AG20443 (cell line): ENCODE results near the gene LRCH1.
"Not testable (repeated sequence)": the region's sequence is repeated elsewhere in the genome, so short reads cannot be mapped to it uniquely, and the experiment has no call there.

Experiments used
- DNase-seq: peaks from one replicate; pipeline ENCODE4 v3.0.0; 2012; ENCODE audit warnings: low spot score, mixed read lengths

The LRCH1 gene, protein sequence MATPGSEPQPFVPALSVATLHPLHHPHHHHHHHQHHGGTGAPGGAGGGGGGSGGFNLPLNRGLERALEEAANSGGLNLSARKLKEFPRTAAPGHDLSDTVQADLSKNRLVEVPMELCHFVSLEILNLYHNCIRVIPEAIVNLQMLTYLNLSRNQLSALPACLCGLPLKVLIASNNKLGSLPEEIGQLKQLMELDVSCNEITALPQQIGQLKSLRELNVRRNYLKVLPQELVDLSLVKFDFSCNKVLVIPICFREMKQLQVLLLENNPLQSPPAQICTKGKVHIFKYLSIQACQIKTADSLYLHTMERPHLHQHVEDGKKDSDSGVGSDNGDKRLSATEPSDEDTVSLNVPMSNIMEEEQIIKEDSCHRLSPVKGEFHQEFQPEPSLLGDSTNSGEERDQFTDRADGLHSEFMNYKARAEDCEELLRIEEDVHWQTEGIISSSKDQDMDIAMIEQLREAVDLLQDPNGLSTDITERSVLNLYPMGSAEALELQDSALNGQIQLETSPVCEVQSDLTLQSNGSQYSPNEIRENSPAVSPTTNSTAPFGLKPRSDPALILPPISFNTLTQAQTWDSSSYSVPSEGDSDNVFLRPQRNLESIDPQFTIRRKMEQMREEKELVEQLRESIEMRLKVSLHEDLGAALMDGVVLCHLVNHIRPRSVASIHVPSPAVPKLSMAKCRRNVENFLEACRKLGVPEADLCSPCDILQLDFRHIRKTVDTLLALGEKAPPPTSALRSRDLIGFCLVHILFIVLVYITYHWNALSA

DNA sequence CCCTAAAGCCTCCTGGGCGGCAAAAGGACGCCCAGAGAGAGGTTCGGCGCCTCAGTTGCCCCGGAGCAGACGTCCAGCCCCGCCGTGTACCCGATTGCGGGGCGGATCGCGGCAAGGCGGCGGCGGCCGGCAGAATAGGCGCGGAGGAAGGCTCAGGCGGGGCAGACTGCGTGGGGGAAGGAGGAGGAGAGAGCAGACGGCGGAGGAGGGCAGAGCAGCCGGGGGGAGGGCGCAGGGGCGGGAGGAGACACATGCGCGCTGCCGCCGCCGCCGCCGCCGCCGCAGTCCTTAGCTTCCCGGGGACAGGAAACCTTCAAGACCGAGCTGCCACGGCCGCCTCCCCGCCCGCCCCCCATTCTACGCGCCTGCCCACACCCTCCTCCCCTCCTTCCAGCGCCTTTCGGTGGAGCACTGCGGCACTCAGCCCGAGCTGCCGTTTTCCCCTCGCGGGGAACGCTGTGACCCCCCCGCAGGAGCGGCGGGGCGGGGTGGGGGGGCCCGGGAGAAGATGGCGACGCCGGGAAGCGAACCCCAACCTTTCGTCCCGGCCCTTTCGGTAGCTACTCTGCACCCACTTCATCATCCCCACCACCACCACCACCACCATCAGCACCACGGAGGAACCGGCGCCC lies at the start of gene LRCH1:
Gene LRCH1, plus strand, starts transcription at position 282 of the 632 bp plus-strand sequence. Its CDS starts 227 bp downstream, at position 509.
- peak; percentile 96 for DNase-seq

DNA sequence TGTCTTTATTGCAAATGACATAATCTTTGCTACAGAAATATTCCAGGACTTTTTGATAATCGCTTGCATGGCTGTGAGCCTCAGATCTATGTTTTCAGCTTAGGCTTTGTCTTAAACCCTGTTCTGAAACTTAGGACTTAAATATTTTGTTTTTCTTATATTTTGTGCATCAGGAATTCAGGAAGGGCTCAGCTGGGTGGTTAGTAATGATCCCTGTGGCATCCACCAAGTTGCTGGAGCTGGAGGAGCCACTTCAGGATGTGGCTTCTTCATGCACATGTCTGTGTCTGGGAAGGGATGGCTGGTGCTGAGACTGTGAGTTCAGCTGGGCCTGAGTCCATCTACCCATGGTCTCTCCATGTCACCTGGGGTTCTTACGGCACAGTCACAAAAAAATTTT lies 48.9 kb upstream of the LRCH1 start:
- DNase-seq: no peak

DNA sequence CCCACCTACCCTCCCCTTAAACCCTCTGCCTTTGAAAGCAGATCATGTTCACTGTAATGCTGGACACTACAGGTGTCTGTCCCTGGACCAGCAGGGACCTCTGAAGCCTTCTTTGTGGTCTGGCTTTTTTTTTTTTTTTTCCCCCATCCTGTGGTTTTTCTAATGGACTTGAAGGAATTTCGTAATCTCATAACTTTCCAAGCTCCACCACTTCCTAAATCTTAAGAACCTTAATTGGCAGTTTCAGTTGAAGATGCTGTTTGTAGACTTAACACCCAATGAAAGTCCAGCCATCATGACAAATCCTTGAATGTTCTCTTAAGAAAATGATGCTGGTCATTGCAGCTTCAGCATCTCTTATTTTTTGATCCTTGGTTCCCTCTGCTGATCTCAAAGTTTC lies 45.0 kb upstream of the LRCH1 start:
- DNase-seq: no peak

DNA sequence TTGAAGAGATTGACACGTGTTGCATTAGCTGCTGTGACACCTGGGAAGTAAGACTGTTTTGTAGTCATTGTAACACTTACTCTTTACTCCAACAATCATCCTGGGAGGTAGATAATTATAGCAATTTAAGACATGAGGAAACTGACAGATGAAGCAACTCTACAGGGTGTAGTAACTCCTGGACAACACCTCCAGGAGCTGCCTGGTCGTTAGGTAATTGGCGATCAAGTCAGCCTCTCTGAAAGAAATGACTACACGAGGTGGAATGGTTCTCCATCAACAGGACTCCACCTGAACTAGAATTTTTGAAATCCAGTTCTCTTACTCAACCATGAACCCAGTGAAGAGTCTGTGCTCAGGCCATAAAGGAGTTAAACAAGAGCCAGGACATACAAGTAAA lies 43.0 kb upstream of the LRCH1 start:
- no peak for DNase-seq

DNA sequence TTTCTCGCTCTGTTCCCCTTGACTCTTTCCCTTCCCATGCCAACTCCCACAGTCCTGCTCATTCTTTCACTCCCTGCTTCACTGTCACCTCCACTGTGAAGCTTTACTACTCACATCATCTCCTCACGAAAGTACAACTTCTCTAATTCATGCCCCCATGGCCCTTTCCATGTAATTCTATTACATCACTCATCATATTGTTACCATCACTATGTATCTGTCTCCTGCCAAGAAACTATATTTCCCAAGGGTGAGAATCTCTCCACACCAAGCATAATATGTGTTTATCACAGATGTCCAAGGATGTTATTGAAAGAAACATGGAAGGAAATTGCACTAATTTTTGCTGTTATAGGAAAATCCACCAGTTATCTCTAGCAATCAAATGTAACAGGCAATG lies 37.2 kb upstream of the LRCH1 start:
- DNase-seq: no peak

DNA sequence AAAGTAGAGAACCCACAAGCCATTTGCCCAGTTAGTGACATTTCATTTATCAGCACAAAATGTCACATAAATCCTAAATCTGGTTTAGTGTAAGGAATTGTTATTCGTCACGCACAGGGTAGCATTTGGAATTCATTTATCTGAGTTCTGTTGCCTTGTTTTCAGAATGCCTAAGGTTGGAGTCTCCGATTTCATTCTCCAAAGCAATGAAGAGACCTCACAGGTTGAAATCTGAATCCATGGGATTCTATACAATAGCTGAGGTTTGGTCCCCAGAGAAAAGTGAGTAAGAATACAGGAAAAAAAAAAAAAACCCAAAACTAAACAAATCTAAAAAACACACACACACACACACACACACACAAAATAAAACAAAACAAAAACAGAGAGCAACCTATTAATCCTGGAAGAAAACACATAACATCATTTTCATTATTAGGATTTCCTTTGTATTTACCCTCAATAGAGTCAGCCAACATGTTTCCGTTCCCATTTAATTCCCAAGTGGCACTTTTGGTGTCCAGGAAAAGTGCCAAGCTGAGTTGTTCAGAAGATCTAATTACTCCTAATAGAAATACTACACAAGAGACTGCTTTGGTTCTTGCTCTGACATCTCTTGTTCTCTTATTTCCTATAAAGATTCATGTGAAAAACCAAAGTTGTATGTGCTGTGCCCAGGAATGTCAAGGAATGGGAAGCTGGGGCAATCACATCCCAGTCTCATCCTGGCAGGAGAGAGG lies 36.2 kb upstream of the LRCH1 start:
- no peak for DNase-seq

DNA sequence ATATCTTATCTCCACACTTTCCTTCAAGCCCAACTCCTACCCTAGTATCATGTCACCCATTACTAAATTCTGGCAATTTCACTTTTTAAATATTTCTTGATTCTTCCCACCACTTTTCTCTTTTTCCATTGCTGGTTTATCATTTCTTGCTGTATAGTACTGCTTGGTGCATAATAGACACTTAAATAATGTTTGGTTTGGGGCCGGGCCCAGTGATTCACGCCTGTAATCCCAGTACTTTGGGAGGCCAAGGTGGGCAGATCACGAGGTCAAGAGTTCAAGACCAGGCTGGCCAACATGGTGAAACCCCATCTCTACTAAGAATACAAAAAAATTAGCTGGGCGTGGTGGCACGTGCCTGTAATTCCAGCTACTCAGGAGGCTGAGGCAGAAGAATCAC lies 35.2 kb upstream of the LRCH1 start:
- DNase-seq: not testable (repeated sequence)

DNA sequence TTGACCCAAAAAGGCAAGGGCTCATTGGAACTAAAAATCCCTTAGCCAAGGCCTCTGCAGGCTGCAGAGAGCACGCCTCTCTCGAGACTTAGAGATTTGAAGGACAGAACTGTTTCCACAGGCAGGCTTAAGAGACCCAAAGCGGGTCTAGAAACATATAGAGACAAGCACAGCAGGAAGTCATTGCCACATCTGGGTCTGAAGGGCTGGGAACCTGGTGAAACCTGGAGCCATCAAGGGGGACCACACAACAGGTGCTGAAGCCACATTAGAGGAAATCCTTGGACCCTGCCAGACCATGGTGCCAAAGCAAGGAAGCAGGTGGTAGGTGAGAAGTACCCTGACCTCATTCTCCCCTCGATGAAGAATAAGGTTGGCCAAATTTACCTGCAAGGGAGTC lies 33.8 kb upstream of the LRCH1 start:
- DNase-seq: no peak

DNA sequence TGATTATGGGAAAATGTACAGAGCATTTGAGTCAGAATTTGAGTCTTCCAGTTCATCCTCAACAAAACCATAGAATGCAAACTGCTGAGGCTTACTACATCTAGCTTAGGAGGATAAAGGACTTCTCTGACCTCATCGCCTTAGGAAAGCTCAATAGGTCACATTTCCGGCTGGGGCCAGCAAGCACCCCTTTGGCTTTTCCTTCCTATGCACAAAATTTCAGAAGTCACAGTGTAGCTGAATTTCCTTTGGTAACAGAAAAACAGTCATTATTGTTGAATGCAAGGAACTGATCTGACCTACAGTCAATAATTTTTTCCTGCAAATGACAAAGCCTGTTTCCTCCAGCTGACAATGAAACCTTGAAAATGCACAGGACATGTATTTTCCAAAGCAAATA lies 32.8 kb upstream of the LRCH1 start:
- DNase-seq: no peak

DNA sequence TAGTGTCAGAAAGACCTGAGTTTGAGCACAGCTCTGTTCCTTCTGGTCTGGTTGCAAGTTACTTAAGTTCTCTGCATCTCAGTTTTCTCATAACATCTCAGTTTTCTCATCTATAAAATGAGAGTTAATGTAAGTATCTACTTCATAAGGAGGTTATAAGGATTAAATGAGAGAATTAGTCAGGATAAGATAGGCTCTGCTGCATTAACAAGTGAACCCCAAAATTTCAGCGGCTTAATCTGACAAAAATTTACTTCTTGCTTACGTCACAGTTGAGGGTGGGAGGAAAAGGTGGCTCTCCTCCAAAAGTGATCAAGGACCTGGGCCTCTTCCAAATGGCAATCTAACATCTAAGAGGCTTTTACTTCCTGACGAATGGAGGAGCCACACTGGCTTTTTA lies 31.5 kb upstream of the LRCH1 start:
- DNase-seq: no peak

DNA sequence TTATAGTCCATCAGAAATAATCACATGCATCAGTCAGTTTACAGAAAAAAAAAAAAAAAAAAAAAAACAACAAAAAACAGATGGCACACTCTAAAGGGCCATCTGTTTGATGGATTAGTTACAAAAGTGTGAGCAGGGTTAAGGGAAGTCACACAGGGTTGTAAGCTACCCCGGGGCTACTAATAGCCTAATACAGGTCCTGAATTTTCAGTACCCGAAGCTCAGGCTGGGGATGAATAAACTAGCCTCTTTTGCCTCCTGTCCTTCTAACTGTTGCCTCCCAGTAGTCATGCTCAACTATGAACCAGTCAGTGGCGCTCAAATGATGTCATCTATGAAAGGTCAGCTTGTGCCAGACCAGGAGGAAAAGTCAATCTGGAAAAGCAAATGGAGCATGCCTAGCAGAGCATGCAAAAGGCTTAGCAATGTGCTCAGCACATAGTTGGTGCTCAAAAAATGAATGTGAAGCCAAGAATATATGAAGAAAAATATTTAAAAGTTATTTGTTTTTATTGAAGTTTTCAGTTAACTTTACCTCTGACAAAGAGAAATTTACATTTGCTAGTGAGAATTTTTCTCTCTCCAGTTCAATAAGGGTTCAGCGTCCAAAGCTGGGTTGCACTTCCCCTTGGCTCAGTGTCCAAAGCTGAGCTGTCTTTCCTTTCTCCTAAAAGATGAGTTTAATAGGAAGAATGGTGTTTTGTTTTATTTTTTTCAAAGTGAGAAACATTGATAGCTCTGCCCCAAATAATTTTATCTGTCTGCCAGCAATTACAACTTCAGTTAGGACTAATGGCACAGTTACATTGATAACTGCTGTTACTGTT lies 30.8 kb upstream of the LRCH1 start:
- no peak for DNase-seq

DNA sequence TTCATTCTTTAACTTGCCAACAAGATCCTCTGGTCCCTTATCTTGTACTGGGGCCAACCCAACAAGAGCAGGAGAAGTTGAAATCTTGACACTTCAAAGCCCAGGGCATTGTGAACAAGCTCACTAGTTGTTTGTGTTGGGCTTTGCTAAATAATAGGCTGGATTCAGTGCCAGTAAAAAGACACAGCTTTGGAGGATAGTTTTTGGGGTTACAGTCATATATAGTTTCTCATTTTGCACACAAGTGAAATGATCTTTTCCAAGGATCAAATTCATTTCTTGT lies 30.3 kb upstream of the LRCH1 start:
- no peak for DNase-seq

DNA sequence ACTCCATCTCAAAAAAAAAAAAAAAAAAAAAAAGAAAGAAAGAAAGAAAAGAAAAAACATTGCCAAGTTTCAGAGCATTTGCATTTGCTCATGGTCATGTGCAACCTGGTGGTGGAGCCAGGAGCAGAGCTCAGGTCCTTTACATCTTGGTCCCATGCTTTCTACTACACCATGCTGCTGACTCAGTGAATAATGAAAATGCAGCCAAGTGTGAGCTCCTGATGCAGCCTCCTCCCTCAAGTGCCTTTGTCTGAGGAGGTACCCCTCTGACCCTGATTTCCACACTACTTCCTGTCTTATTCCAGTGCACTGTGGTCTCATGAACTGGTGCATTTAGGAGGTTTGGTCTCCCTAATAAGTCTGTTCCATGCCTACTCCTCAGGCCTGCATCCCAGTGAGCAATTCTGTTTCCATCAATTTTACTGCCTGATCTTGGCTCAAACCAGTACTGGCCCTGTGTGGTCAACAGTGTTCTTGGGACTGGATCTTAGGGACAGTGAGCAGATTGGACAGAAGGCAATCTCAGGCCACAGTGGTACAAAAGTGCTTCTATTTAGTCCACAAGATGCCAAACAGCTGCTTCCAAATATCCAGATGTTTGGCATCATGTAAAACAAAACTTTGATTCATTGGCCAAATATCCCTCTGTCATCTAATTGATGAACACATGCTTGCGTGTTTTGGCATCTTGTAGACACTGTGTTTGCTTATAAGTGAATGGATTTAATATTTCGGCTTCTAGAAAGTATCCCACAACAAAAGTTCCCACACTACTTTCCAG lies 28.8 kb upstream of the LRCH1 start:
- peak; percentile 11 for DNase-seq

DNA sequence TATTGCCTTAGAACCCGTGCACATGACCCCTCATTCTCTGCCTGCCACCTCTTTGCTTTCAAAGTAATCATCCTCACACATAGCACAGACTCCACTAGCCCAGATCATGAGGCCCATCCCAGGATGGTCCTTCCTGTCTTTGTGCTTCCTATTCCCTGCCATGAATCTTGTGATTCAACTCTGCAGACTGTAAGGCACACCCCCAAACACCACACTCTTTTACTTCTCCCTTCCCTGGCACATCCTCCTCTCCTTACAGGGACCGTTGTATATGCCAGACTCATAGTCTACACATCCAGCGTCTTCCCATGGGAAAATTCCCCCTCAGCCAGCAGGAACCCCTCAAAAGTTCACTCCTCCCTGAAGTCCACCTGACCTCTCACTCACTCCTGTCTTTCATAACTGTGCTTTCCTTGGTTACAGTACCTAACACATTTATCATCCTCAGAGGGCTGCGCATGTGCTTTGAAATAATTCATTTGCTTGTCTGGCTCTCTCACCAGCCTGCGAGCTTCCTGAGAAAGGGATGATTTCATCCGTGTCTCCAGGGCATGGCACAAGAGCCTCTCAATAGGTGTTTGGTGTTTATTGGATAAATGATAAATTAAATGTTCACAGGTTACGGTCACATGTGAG lies 26.8 kb upstream of the LRCH1 start:
- no peak for DNase-seq

DNA sequence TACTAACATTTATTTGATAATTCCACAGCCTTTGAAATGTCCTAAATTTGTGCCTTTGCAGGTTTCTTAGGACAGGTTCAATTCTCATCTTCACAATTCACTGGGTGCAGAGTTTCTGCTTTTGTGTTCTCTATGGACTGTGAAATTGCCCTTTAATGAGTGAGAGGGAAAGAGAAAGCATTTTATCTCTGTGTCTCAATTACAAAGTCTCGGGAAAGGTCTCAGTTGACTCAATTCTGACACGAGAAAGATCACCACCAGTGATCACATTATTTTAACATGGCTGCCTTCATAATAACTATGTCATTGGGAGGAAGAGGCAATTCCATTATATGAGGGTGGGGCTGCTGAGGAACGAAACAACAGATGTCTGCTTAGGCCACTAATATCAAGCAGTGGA lies 26.2 kb upstream of the LRCH1 start:
- DNase-seq: no peak

DNA sequence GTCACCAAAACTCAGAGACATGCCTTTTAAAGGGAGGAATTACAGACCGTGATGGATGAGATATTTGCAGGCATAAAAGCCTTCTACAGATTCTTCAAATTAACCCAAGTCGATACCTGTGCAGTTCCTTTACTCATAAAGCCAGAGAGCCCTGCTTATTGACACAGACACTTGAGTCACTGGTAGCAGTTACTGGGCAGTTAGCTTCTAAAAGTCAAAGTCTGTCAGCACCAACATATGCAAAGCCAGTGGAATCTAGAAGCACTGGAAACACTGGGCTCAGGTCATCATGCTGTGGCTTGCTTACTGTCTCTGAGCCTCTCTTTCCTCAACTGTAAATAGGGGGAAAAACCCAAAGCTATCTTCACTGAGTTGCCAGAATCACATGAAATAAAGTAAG lies 25.7 kb upstream of the LRCH1 start:
- no peak for DNase-seq

DNA sequence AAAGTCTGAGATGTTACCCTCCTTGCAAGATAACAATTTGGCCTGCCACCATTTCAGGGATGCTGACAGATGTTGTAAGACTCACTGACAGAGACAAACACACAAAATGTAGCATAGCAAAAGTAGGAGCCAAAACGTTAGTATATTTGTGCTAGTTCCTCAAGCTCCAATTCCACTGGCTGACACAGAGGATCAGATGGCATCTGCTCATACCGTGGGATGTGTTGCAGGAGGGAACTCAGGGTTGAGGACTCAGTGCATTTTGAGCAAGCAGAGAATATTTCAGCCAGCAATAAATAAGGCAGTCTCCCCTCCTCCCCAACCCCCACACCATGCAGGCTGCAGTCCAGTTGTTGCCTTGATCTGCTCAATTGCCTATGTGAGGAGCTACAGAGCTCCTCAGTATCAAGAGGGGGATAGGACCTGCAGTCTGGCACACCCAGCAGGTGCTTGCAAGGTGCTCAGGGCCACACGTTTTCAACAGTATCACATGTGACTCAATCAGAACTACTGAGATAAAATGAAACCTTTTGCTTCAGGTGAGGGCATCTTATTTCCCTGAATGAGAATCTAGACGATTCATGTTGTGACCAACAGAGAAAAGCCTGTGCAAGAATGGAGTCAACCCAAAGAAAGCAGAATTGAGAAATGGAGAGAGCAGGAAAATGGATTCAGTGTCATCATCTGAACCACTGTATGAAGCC lies 23.6 kb upstream of the LRCH1 start:
- no peak for DNase-seq

DNA sequence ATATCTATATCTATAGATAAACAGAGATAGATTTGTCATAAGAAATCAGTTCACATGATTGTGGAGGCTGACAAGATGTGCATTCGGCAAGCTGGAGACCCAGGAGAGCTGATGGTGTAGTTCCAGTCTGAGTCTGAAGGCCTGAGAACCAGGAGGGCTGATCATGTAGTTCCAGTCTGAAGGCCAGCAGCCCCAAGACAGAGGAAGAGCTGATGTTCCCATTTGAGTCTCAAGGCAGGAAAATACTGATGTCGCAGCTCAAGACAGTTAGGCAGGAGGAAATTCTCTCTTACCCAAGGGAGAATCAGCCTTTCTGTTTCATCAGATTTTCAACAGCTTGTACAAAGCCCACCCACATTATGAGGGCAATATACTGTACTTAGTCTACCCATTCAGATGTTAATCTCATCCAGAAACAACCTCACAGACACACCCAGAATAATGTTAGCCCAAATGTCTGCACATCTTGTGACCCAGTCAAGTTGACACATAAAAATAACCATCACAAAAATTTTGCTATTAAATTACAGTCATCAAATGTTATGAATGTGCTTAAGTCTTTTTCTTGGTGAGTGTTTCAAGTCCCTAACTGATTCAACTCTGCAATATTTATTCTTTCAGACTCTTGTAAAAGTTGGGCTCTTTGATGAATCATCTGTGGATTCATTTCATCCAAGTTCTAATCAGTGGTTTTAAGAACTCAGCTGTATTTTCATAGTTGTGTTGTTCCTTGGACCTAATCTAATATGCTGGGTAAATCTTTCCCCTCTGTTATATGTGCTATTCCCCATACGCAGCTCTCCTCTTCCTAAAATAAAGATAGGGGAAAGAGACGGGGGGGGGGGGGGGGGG lies 22.7 kb upstream of the LRCH1 start:
- peak; percentile 37 for DNase-seq

DNA sequence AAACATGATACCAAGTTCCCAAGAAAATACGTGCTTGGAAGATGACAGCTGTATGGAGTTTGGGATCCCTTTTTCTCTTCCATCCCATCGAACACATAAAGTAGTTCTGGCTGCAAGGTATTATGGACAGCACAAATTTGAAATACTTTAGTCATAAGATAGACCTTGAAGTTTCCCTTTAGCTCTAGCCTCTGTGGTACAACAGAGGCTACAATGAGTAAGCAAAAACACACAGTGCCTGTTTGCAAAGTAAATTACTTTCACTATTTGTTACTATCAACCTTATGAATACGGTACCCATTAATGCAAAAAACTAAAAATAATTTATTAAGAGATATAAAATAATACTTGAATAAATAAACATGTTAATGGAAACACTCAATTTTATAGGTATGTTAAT lies 21.0 kb upstream of the LRCH1 start:
- DNase-seq: no peak
